Stimulated activated CD4-positive, alpha-beta T cell treated with anti-CD3 and anti-CD28 coated beads, Interleukin-15, amount 100 ng/mL, for 48 hours (primary cell): ENCODE measurements around the gene MAL.
"Not testable (repeated sequence)": the region's sequence is repeated elsewhere in the genome, so short reads cannot be mapped to it uniquely, and the experiment has no call there.

Experiments
- DNase-seq, 2 donors: peaks; one replicate each; pipeline ENCODE4 v3.0.0-alpha.2; 2020; ENCODE audit warnings: low read depth in 2 of 2

MAL gene

GRCh38 chr2:95098273-95098672 lies 72.8 kb downstream of the MAL start:
- not testable (repeated sequence) for DNase-seq

- DNase-seq: no peak
Observed at GRCh38 chr2:95099910-95100309, 74.4 kb downstream of the MAL start.
